Sigmoid colon (tissue), 4 donors: Measurements from ENCODE around the gene HK1.

Source experiments
- POLR2A ChIP-seq, 2 donors: fragments of 450-650 bp; IDR thresholded peaks; one replicate each; pipeline ENCODE4 v1.6.1; 2016; ENCODE audit warnings: antibody characterized with exemption in 2 of 2, mild to moderate bottlenecking in 2 of 2, moderate library complexity in 2 of 2
- POLR2AphosphoS5 ChIP-seq, 4 donors: sonication (generic); formaldehyde crosslinking; IDR thresholded peaks; one replicate each; pipeline ENCODE4 v1.6.1; 2017; ENCODE audit warnings: antibody characterized with exemption in 4 of 4

- TF ChIP-seq POLR2AphosphoS5 (IDR thresholded peaks at IDR 0.05) (no peak), POLR2A (IDR thresholded peaks at IDR 0.05) (no peak)
These were observed 68.5 kb downstream of the HK1 start for GRCh38 chr10:69346776-69347175.
